Measurements from ENCODE around the gene EPC1. TPM values are rescaled to one million over a fixed set of nuclear protein-coding genes. Genes with fewer than 3 reads are reported as not detected.

The EPC1 gene
- total and polyA plus RNA-seq, 9 of the 15 experiments (the other 6 are each of a cell fraction or from before 2014, with no cell fraction given) = 7.0 to 43.6 (median 16.1) TPM

GRCh38 chr10:32374605-32375004 lies 27.6 kb upstream of the EPC1 start (continued):
- TF ChIP-seq USF2 (CRISPR knock-in tag; IDR thresholded peaks at IDR 0.05) (no peak), IRF9 (tag; IDR thresholded peaks at IDR 0.05) (0 out of 2 replicates have a peak, but pooled peaks have one; percentile 22), POLR2AphosphoS5 (IDR thresholded peaks at IDR 0.05; ENCODE audit: control insufficient read depth, insufficient read depth, low read depth, low read length) (no peak), TRIM24 (IDR thresholded peaks at IDR 0.05) (peak; percentile 66 to 84; a peak in 2 of 4 replicates), ZC3H8 (IDR thresholded peaks at IDR 0.05) (no peak), CEBPB (tag; IDR thresholded peaks at IDR 0.05) (peak; percentile 44; the same call in 1 of the 2 replicates), EP300 (IDR thresholded peaks at IDR 0.05; ENCODE audit: low read length) (0 out of 2 replicates have a peak, but pooled peaks have one; percentile 15), ATF3 (IDR thresholded peaks at IDR 0.05) (peak; percentile 79), ATF3 (CRISPR knock-in tag; conservative IDR thresholded peaks at IDR 0.05) (no peak), IRF1 (CRISPR knock-in tag; IDR thresholded peaks at IDR 0.05; ENCODE audit: borderline replicate concordance) (no peak), PRDM10 (IDR thresholded peaks at IDR 0.05; ENCODE audit: partially characterized antibody) (no peak), MTA1 (IDR thresholded peaks at IDR 0.05; ENCODE audit: borderline replicate concordance) (no peak), ZBTB34 (CRISPR knock-in tag; IDR thresholded peaks at IDR 0.05) (no peak), CBX1 (IDR thresholded peaks at IDR 0.05; ENCODE audit: low read depth) (no peak), ARID4B (CRISPR knock-in tag; IDR thresholded peaks at IDR 0.05) (no peak)

Data from K562 (cell line).